Muscle layer of colon (tissue), 2 donors: ENCODE data around the gene HMG20B.
"Not testable (repeated sequence)": the region's sequence is repeated elsewhere in the genome, so short reads cannot be mapped to it uniquely, and the experiment has no call there.

Source experiments
- H3K27ac ChIP-seq: one replicate; pipeline ENCODE4 v1.7.0; 2013; ENCODE audit warnings: low read depth, mild to moderate bottlenecking, low read length, moderate library complexity
- H3K27me3 ChIP-seq, 2 donors: one replicate each; pipeline ENCODE4 v1.7.0; 2013; ENCODE audit warnings: low read length in 2 of 2, mild to moderate bottlenecking in 2 of 2; ENCODE audit not compliant: insufficient read depth in 2 of 2, control insufficient read depth in 1 of 2
- H3K36me3 ChIP-seq: one replicate; pipeline ENCODE4 v1.7.0; 2013; ENCODE audit warnings: mild to moderate bottlenecking, low read length; ENCODE audit not compliant: insufficient read depth
- H3K4me1 ChIP-seq: one replicate; pipeline ENCODE4 v1.7.0; 2013; ENCODE audit warnings: mild to moderate bottlenecking, low read length; ENCODE audit not compliant: insufficient read depth
- H3K4me3 ChIP-seq, 2 donors: one replicate each; pipeline ENCODE4 v1.7.0; 2013; ENCODE audit warnings: low read length in 2 of 2, low read depth in 1 of 2, mild to moderate bottlenecking in 1 of 2, moderate library complexity in 1 of 2
- H3K9ac ChIP-seq: one replicate; pipeline ENCODE4 v1.7.0; 2013; ENCODE audit warnings: low read length
- H3K9me3 ChIP-seq: one replicate; pipeline ENCODE4 v1.7.0; 2013; ENCODE audit warnings: mild to moderate bottlenecking, low read length
- donor health status: abdominal sarcoma.
- donor health status: Adenocarcinoma of cecum.

The HMG20B gene

DNA sequence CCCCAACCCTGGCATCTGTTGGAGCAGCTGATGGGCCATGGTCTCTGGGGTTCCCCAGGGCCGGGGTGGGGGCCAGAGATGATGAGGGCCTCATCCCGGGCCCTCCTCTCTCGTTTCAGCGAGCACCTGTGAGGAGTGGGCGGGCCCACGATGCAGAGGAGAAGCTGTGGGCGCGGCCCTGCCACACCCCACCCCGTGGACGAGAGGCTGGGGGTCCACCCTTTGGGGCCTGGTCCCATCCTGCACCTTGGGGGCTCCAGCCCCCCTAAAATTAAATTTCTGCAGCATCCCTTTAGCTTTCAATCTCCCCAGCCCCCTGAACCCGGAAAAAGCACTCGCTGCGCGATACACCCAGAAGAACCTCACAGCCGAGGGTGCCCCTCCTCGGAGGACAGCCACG lies 5.6 kb downstream of the HMG20B start:
- no peaks in the 10 kb centered on the region for H3K36me3 ChIP-seq

DNA sequence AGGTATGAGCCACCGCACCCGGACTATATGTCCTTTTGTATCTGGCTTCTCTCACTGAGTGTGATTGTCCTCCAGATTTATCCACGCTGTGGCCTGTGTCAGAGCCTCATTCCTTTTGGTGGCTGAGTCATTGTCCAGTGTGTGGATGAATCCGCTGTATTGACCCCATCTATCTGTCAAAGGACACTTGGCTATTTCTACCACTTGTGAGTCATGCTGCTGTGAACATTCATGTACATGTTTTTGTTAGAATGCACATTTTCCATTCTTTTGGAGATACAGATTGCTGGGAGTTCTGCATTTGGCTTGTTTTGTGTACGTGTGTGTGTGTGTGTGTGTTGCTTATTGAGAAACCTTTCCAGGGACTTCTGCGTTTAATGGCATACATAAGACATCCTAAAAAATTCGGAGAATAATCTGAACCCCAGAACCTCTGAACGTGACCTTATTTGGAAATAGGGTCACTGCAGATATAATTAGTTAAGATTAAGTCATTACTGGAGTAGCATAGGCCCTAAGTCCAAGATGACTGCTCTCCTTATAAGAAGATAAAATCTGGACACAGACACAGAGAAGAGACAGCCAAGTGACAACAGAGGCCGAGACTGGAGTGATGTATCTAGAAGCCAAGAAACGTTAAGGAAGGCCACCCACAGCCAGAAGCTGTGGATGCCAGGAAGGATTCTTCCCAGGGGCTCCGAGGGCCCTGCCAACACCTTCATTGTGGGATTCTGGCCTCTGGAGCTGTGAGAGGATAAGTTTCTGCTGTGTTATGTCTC lies 7.6 kb downstream of the HMG20B start:
- Histone ChIP-seq H3K9me3 (no peaks in the 10 kb centered on the region), H3K27me3 (peaks cover 0 to 4% of the 10 kb centered on the region in 2 donors), H3K36me3 (no peaks in the 10 kb centered on the region), H3K27ac (no peak overlapping the region), H3K4me3 (no peak overlapping the region), H3K4me1 (peaks cover 12% of the 10 kb centered on the region), H3K9ac (no peak overlapping the region)

More for the DNA sequence above, 5.6 kb downstream of the HMG20B start:
- Histone ChIP-seq H3K4me3 (no peak overlapping the region), H3K9me3 (no peaks in the 10 kb centered on the region), H3K27ac (no peak overlapping the region), H3K9ac (no peak overlapping the region), H3K27me3 (no peaks in the 10 kb centered on the region), H3K4me1 (peaks cover 18% of the 10 kb centered on the region)

DNA sequence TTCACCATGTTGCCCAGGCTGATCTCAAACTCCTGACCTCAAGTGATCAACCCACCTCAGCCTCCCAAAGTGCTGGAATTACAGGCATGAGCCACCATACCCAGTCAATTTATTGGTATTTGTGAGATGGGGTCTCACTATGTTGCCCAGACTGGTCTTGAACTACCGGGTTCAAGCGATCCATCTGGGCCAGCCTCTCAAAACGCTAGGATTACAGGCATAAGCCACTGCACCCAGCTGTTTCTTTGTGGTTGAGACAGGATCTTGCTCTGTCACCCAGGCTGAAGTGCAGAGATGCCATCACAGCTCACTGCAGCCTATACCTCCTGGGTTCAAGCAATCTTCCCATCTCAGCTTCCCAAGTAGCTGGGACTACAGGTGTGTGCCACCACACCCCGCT lies 9.0 kb downstream of the HMG20B start:
- H3K36me3 ChIP-seq, H3K9ac ChIP-seq, H3K4me3 ChIP-seq, H3K4me1 ChIP-seq, H3K27ac ChIP-seq, H3K9me3 ChIP-seq: not testable (repeated sequence)
- H3K27me3 ChIP-seq: peaks cover 0 to 17% of the 10 kb centered on the region in 2 donors

DNA sequence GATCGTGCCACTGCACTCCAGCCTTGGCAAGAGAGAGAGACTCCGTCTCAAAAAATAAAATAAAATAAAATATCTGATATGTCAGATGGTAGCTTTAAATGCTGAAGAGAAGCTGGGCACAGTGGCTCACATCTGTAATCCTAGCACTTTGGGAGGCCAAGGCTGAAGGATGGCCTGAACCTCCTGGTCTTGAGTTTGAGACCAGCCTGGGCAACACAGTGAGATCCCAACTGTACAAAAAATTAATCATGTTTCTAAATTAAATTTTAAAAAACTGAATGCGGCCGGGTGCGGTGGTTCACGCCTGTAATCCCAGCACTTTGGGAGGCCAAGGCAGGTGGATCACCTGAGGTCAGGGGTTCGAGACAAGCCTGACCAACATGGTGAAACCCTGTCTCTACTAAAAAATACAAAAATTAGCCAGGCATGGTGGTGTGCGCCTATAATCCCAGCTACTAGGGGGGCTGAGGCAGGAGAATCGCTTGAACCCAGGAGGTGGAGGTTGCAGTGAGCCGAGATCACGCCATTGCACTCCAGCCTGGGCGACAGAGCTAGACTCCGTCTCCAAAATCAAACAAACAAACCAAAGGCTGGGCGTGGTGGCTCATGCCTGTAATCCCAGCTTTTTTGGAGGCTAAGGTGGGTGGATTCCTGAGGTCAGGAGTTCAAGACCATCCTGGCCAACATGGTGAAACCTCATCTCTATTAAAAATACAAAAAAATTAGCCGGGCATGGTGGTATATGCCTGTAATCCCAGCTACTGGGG lies 11.5 kb downstream of the HMG20B start:
- not testable (repeated sequence) for H3K4me3 ChIP-seq, H3K36me3 ChIP-seq, H3K27ac ChIP-seq, H3K9ac ChIP-seq, H3K9me3 ChIP-seq
- Histone ChIP-seq H3K27me3 (peaks cover 0 to 17% of the 10 kb centered on the region in 2 donors), H3K4me1 (peaks cover 12% of the 10 kb centered on the region)

GRCh38 chr19:3585301-3586126 lies 12.8 kb downstream of the HMG20B start, which contains the start of gene GIPC3:
Gene GIPC3 (plus strand): TSS chr19:3585478. CDS start chr19:3585598, 120 bp downstream.
- Histone ChIP-seq H3K4me1 (peaks cover 12% of the 10 kb centered on the region), H3K4me3 (no peak within 1 kb of the TSS), H3K36me3 (no peaks in the 10 kb centered on the region), H3K9ac (no peak within 1 kb of the TSS), H3K27me3 (peaks cover 0 to 17% of the 10 kb centered on the region in 2 donors), H3K27ac (no peak within 1 kb of the TSS), H3K9me3 (no peaks in the 10 kb centered on the region)

GRCh38 chr19:3586127-3586626 lies 13.4 kb downstream of the HMG20B start:
- H3K36me3 ChIP-seq: no peaks in the 10 kb centered on the region
- H3K27ac ChIP-seq: no peak overlapping the region
- H3K4me1 ChIP-seq: peaks cover 12% of the 10 kb centered on the region
- no peak overlapping the region for H3K4me3 ChIP-seq
- peaks cover 0 to 17% of the 10 kb centered on the region in 2 donors for H3K27me3 ChIP-seq
- no peak overlapping the region for H3K9ac ChIP-seq
- no peaks in the 10 kb centered on the region for H3K9me3 ChIP-seq

DNA sequence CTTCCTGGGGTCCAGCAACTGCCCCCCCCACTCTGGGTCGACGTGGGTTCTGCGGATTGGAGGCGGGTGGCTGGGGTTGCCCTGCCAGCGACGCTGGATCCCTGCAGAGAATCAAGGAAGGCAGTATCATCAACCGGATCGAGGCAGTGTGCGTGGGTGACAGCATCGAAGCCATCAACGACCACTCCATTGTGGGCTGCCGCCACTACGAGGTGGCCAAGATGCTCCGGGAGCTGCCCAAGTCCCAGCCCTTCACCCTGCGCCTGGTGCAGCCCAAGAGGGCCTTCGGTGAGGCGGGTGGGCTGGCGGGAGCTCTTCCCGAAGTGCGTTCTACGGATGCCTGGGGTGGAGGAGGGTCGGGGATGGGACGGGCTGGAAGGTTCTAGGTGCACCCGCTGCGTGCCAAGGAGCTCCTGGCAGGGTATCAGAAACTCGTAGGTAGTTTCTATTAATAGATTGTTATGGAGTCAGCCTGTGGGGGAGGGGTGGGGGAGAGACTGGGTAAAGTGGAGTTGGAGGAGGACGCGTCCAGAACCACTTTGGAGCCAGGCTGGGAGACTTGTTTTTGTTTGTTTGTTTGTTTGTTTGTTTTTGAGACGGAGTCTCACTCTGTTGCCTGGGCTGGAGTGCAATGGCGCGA lies 14.1 kb downstream of the HMG20B start:
- H3K9ac ChIP-seq: no peak overlapping the region
- no peaks in the 10 kb centered on the region for H3K36me3 ChIP-seq
- no peak overlapping the region for H3K4me3 ChIP-seq
- peaks cover 0 to 17% of the 10 kb centered on the region in 2 donors for H3K27me3 ChIP-seq
- no peaks in the 10 kb centered on the region for H3K9me3 ChIP-seq
- no peak overlapping the region for H3K27ac ChIP-seq
- H3K4me1 ChIP-seq: peaks cover 12% of the 10 kb centered on the region

DNA sequence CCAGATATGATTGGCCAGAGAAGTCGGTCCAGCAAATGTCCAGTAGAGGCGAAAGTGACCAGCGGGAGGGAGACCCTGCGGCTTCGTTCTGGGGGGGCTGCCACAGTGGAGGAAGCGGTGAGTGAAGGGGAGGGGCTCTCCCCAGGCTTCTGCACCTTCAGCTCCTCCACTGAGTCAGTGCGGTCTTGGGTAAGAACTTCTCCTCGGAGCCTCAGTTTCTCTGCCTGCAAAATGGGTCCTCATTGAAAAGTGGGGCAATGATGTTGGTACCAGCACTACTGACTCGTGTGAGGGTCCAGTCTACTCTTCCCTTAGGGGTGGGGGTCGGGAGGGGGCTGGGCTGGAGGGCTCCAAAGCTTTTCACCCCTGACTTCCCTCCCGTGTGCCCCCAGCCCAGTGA lies 16.7 kb downstream of the HMG20B start:
- Histone ChIP-seq H3K36me3 (no peaks in the 10 kb centered on the region), H3K4me1 (peaks cover 12% of the 10 kb centered on the region), H3K27me3 (peaks cover 0 to 17% of the 10 kb centered on the region in 2 donors), H3K27ac (no peak overlapping the region), H3K9ac (no peak overlapping the region), H3K4me3 (no peak overlapping the region), H3K9me3 (no peaks in the 10 kb centered on the region)

DNA sequence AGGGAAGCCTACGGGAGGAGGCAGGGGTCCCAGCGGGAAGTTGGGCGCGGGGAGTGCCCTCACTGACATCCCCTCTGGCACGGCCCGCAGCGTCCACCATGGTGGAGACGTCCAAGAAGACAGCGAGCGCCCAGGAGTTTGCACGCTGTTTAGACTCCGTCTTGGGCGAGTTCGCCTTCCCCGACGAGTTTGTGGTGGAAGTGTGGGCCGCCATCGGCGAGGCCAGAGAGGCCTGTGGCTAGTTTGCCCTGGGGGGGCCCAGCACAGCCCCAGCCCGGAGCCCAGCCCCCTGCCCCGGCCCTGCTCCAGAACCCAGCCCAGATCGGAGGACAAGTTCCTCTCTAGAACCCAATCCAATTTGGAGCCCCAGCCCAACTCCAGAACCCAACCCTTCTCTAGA lies 17.2 kb downstream of the HMG20B start:
- Histone ChIP-seq H3K4me1 (peaks cover 12% of the 10 kb centered on the region), H3K36me3 (no peaks in the 10 kb centered on the region), H3K27me3 (peaks cover 0 to 16% of the 10 kb centered on the region in 2 donors), H3K4me3 (no peak overlapping the region), H3K27ac (no peak overlapping the region), H3K9ac (no peak overlapping the region), H3K9me3 (no peaks in the 10 kb centered on the region)

- H3K27ac ChIP-seq: no peak overlapping the region
- no peaks in the 10 kb centered on the region for H3K36me3 ChIP-seq
- no peak overlapping the region for H3K9ac ChIP-seq
- H3K9me3 ChIP-seq: no peaks in the 10 kb centered on the region
- H3K27me3 ChIP-seq: peaks cover 0 to 6% of the 10 kb centered on the region in 2 donors
- no peak overlapping the region for H3K4me3 ChIP-seq
- peaks cover 8% of the 10 kb centered on the region for H3K4me1 ChIP-seq
Observed at GRCh38 chr19:3590991-3591659, 18.4 kb downstream of the HMG20B start.
